NT2/D1 (cell line): ENCODE results near the gene PCAT6.
"Not testable (repeated sequence)": the region's sequence is repeated elsewhere in the genome, so short reads cannot be mapped to it uniquely, and the experiment has no call there.

Experiments
- DNase-seq: peaks from one replicate; pipeline ENCODE4 v3.0.0-alpha.2; 2011; ENCODE audit warnings: low read depth, low spot score
- H3K27me3 ChIP-seq: 2 replicates; pipeline ENCODE4 v1.6.0; 2011; ENCODE audit warnings: mild to moderate bottlenecking; ENCODE audit not compliant: insufficient read length, insufficient read depth
- H3K36me3 ChIP-seq: 2 replicates; pipeline ENCODE4 v1.6.1; 2011; ENCODE audit warnings: mild to moderate bottlenecking, low read length, mixed read lengths; ENCODE audit not compliant: insufficient read depth, insufficient read length
- H3K4me1 ChIP-seq: 2 replicates; pipeline ENCODE4 v1.5.1; 2011; ENCODE audit not compliant: insufficient read depth, insufficient read length
- H3K4me3 ChIP-seq: 2 replicates; pipeline ENCODE4 v1.5.1; 2011; ENCODE audit warnings: low read depth; ENCODE audit not compliant: insufficient read length
- H3K9ac ChIP-seq: 2 replicates; pipeline ENCODE4 v1.6.0; 2011; ENCODE audit warnings: low read depth; ENCODE audit not compliant: insufficient read length
- H3K9me3 ChIP-seq: 2 replicates; pipeline ENCODE4 v1.5.1; 2011; ENCODE audit warnings: mild to moderate bottlenecking, low read length; ENCODE audit not compliant: insufficient read depth
- SUZ12 ChIP-seq: IDR thresholded peaks from 2 replicates; pipeline ENCODE4 v1.6.1; 2011; ENCODE audit not compliant: insufficient read length, insufficient read depth; ENCODE audit errors: extremely low read depth
- YY1 ChIP-seq: IDR thresholded peaks from 2 replicates; pipeline ENCODE4 v1.6.1; 2011; ENCODE audit not compliant: insufficient read length, insufficient read depth
- ZNF274 ChIP-seq: IDR thresholded peaks from 2 replicates; pipeline ENCODE4 v1.6.1; 2011; ENCODE audit warnings: mild to moderate bottlenecking, low read depth, low read length

Gene PCAT6

GRCh38 chr1:202821467-202821866 lies 10.7 kb downstream of the PCAT6 start:
- Histone ChIP-seq H3K9ac (no peak overlapping the region), H3K27me3 (no peaks in the 10 kb centered on the region), H3K4me1 (no peaks in the 10 kb centered on the region), H3K9me3 (no peaks in the 10 kb centered on the region), H3K36me3 (no peaks in the 10 kb centered on the region), H3K4me3 (no peak overlapping the region)
- DNase-seq: no peak
- no peak for TF ChIP-seq ZNF274
- TF ChIP-seq SUZ12: no peak
- TF ChIP-seq YY1: no peak

DNA sequence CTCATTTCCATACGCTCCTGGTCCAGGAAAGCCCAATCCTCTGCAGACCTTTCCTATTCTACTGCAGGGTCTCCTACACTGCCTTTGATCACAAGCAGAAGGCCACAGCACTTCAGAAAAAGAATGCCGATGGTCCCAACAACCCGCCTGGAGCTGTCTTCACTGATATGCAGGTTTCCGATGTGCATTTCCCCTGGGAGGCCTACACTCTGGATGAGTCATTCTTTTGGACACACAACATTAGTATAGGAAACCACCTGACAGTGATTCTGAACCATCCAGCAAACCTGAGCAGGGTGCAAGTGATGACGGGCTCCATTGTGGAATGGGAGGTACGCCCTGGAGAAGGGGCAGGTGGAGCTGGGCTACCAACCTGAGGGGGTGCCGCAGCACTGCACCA lies 15.0 kb downstream of the PCAT6 start:
- TF ChIP-seq ZNF274: no peak
- no peak for TF ChIP-seq YY1
- no peak for TF ChIP-seq SUZ12
- Histone ChIP-seq H3K4me3 (no peak overlapping the region), H3K9me3 (no peaks in the 10 kb centered on the region), H3K36me3 (no peaks in the 10 kb centered on the region), H3K27me3 (no peaks in the 10 kb centered on the region), H3K9ac (no peak overlapping the region), H3K4me1 (no peaks in the 10 kb centered on the region)
- no peak for DNase-seq

DNA sequence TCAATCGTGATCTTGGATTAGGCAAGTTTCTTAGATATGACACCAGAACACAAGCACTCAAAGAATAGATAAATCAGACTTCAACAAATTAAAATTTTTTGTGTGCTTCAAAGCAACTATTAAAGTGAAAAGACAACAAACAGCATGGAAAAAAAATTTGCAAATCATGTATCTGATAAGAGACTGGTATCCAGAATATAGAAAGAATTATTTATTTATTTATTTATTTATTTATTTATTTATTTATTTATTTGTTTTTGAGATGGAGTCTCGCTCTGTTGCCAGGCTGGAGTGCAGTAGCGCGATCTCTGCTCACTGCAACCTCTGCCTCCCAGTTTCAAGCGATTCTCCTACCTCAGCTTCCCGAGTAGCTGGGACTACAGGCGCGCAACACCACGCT lies 18.5 kb downstream of the PCAT6 start:
- H3K4me1 ChIP-seq, H3K9me3 ChIP-seq, DNase-seq, H3K27me3 ChIP-seq, H3K36me3 ChIP-seq, H3K4me3 ChIP-seq, H3K9ac ChIP-seq: not testable (repeated sequence)

DNA sequence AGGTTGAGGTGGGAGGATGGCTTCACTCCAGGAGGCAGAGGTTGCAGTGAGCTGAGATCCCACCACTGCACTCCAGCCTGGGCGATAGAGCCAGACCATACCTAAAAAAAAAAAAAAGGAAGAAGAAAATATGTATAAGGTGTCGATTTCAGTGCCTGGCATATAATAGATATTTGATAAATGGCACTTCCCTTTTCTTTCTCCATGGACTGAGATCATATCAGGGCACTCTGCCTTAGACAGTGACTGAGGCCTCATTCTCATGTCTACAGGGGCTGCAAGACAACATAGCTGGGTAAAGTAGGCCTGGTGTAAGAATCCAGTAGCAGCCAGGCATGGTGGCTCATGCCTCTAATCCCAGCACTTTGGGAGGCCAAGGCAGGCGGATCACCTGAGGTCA lies 21.2 kb downstream of the PCAT6 start:
- no peaks in the 10 kb centered on the region for H3K9me3 ChIP-seq
- no peak overlapping the region for H3K9ac ChIP-seq
- DNase-seq: no peak
- no peak overlapping the region for H3K4me3 ChIP-seq
- no peaks in the 10 kb centered on the region for H3K36me3 ChIP-seq
- H3K27me3 ChIP-seq: no peaks in the 10 kb centered on the region
- H3K4me1 ChIP-seq: peaks cover 9% of the 10 kb centered on the region
- TF ChIP-seq ZNF274: no peak
- TF ChIP-seq SUZ12: no peak
- TF ChIP-seq YY1: no peak

DNA sequence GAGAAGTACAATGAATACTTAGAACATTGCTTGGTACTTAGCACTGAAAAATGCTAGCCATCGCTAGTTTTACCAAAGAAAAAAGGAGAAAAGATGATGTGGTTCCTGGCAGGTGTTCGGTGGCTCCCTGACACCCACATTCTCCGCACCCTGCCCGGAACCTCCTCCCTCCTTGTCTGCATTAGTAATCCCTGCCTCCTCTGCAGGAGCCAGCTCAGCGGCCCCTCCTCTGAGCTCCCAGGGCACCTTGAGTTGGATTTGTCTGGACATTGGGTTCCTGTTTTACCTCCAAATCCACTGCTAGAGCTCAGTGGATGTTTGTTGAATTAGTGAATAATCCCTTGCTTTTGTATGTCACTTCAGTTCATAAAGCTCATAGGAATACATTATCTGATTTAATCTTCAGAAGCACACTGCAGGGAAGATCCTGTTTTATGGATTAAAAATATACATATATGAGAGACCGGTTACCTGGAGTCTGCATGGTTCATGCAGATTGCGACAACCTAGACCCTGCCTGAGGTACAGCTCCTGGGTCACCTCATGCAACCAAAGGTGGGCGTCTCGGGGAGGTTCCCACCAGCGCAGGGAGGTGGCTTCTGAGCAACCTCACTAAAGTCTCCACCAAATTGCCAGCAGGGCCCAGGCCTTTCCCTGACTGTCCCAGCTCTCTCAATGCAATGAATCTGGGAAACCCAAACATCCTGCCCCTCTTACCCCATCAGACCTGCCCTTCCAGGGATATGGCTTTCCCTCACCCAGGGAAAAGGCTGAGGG lies 24.2 kb downstream of the PCAT6 start:
- no peak for TF ChIP-seq YY1
- no peak for TF ChIP-seq SUZ12
- no peak for TF ChIP-seq ZNF274
- Histone ChIP-seq H3K9me3 (no peaks in the 10 kb centered on the region), H3K4me1 (peaks cover 12% of the 10 kb centered on the region), H3K4me3 (no peak overlapping the region), H3K36me3 (no peaks in the 10 kb centered on the region), H3K27me3 (no peaks in the 10 kb centered on the region), H3K9ac (peak overlapping the region; percentile 34)
- DNase-seq: no peak

DNA sequence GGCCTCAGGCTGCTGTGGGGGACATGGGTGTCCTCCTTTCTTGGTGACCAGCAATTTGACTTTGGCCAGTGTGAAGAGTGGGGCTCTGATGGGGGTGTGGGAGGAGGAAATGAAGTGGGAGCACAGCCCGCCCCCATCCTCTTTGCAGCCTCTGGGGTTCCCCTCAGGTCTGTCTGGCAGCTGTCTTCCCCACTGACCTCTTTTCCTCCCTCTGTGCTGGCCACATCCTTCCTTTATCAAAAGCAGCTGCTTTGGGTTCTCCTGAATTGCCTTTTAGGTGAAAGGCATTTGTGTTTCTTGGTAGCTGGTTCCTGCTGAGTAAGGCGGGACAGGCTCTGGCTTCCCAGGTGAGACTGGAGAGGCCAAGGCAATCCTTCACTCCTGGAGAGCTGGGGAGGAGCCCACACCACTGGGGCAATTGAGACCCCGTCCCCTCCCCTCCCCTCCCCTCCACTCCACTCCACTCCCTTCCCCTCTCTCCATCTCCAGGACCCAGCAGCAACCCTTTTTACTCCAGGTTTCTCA lies 24.9 kb downstream of the PCAT6 start:
- Histone ChIP-seq H3K9me3 (no peaks in the 10 kb centered on the region), H3K9ac (peak overlapping the region; percentile 34), H3K4me3 (no peak overlapping the region), H3K36me3 (no peaks in the 10 kb centered on the region), H3K27me3 (no peaks in the 10 kb centered on the region), H3K4me1 (peaks cover 12% of the 10 kb centered on the region)
- no peak for DNase-seq
- TF ChIP-seq ZNF274 (no peak), YY1 (no peak), SUZ12 (no peak)

GRCh38 chr1:202836623-202837403 lies 26.1 kb downstream of the PCAT6 start:
- no peak for DNase-seq
- no peak overlapping the region for H3K9ac ChIP-seq
- TF ChIP-seq SUZ12 (no peak), ZNF274 (no peak), YY1 (no peak)
- no peaks in the 10 kb centered on the region for H3K9me3 ChIP-seq
- no peaks in the 10 kb centered on the region for H3K36me3 ChIP-seq
- H3K4me3 ChIP-seq: no peak overlapping the region
- H3K4me1 ChIP-seq: peaks cover 12% of the 10 kb centered on the region
- no peaks in the 10 kb centered on the region for H3K27me3 ChIP-seq
